Aortic smooth muscle cell (primary cell): Measurements from ENCODE around the gene CCND1. TPM values are rescaled to one million over a fixed set of nuclear protein-coding genes. Genes with fewer than 3 reads are reported as not detected.

Experiments
- total RNA-seq: library from RNA; depleted of rRNA; stranded (reverse); fragments of >200 nt; gene quantifications from 2 replicates; pipeline ENCODE4 v1.2.3, GENCODE V29; 2014

Gene CCND1
- total RNA-seq = 703 and 940 TPM in 2 replicates

GRCh38 chr11:69640995-69641581 lies at the start of gene CCND1:
TSS of gene CCND1 (plus strand) at chr11:69641156. CDS start at chr11:69641314, 158 bp downstream.

GRCh38 chr11:69674886-69675714 lies 34.1 kb downstream of the CCND1 start, which contains the start of gene LTO1:
TSS of gene LTO1 (minus strand) at chr11:69675353. CDS start at chr11:69675239, 114 bp downstream.

Other genes starting within 250 kb of the CCND1 start
- not detected in 2 replicates for gene LINC01488, start 159.5 kb upstream of the CCND1 start, total RNA-seq
- gene LTO1, start 34.2 kb downstream of the CCND1 start, total RNA-seq = 22.4 and 24.4 TPM in 2 replicates
- gene FGF19, start 62.9 kb downstream of the CCND1 start, total RNA-seq = not detected in 2 replicates
- gene FGF4, start 134.2 kb downstream of the CCND1 start, total RNA-seq = not detected in 2 replicates
- not detected in 2 replicates for gene FGF3, start 178.3 kb downstream of the CCND1 start, total RNA-seq